Measurements from ENCODE around the gene PADI4. TPM values are rescaled to one million over a fixed set of nuclear protein-coding genes. Genes with fewer than 3 reads are reported as not detected.
A peak's percentile ranks its signal among the peaks of the same experiment; 100 is the strongest.
"Not testable (repeated sequence)": the region's sequence is repeated elsewhere in the genome, so short reads cannot be mapped to it uniquely, and the experiment has no call there.

PADI4 gene
- polyA plus RNA-seq, 6 donors from 2014 or later: 1.0 to 4.7 (median 1.9) TPM

GRCh38 chr1:17333081-17333480 lies 25.1 kb downstream of the PADI4 start:
- Mint-ChIP-seq H3K27ac (no peak overlapping the region), H3K4me3 (no peak overlapping the region), H3K36me3 (peaks cover 8 to 15% of the 10 kb centered on the region in 2 donors), H3K27me3 (peaks cover 5 to 46% (median 44%) of the 10 kb centered on the region in 3 donors), H3K4me1 (peaks cover 0 to 4% (median 0%) of the 10 kb centered on the region in 3 donors), H3K9me3 (peaks cover 0 to 14% (median 4%) of the 10 kb centered on the region in 7 donors)
- no peak for DNase-seq
- ATAC-seq (ENCODE audit: low read depth in 2 of 2): no peak

DNA sequence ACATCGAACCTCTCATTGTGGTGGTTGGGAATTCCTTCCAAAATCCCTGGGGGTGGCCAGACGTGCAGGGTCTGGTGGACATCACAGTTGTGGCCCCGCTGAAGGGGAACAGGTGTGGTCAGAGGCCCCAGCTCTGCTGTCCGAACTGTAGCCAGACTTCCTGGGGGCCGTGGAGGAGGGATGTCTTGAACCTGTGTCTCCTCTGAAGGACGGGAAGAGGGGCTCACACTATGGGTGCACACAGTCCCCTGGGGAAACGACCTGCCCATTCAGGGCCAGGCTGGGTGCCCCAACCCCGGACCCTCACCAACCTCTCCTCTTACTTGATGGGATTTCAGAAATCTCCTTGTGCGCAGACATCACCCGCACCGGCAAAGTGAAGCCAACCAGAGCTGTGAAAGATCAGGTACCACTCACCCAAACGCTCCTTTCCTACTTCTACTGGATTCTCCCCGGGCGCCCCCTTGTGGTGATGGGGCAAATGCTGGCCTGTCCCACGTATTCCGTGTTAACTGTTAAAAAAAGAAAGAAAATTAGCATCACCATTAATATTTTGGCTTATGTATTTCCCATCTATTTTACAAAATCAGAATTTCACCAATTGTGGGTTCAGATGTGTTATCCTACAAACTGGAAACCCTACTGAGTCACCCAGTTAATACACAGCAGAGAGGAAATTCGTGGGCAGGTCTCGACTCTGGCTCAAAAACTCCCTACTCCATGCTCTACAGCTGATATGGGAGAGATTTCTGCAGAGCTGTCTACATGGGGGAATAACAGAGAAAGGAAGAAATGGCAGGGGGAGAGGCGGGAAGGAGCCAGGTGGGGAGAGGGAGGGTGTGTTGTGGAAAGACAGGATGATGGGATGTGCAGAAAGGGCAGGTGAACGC lies 28.1 kb downstream of the PADI4 start:
- ATAC-seq (ENCODE audit: low read depth in 2 of 2): no peak
- H3K4me3 Mint-ChIP-seq: no peak overlapping the region
- H3K36me3 Mint-ChIP-seq: peaks cover 8 to 15% of the 10 kb centered on the region in 2 donors

DNA sequence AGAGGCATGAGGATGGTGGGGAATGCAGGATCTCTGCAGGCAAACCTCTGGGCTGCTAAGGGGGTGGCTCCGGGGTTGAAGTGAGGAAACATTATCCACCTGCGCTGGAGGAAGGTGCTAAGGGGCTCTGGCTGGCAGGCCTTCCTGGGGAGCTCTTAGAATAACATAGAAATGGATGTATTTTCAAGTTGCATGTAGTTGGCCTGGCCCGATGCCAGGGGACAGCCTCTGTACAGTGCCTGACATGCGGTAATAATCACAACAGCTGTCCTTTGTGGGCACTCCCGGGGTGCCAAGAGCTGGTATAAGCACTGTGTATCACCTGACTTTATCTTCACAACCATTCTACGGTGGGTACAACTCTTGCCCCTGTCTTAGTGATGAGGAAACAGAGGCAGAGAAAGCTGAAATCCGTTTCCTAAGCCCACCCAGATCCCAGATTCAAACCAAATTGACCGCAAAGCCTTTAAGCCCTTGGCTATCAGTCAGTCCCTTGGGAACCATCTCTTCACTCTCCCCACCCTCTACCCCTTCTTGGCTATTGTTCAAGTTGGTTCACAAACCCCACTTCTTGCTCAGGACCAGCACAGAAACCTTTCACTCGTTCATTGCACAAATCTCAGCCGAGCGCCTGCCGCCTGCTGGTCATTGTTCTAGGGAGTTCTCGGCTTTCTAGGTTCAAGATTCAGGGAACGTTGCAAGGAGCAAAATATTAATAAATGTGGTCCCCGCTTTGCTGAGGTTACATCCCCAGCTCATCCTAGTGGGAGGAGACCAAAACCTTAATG lies 30.9 kb downstream of the PADI4 start:
- H3K9me3 Mint-ChIP-seq: peaks cover 2 to 7% (median 4%) of the 10 kb centered on the region in 7 donors
- peaks cover 4 to 6% of the 10 kb centered on the region in 2 donors for H3K36me3 Mint-ChIP-seq
- H3K27me3 Mint-ChIP-seq: peaks cover 5 to 27% (median 7%) of the 10 kb centered on the region in 3 donors
- ATAC-seq (ENCODE audit: low read depth in 2 of 2): no peak
- peaks cover 0 to 4% (median 0%) of the 10 kb centered on the region in 3 donors for H3K4me1 Mint-ChIP-seq
- no peak overlapping the region for H3K27ac Mint-ChIP-seq
- no peak for DNase-seq
- no peak overlapping the region for H3K4me3 Mint-ChIP-seq

More for the DNA sequence above, 28.1 kb downstream of the PADI4 start:
- DNase-seq: peak; percentile 9
- H3K4me1 Mint-ChIP-seq: peaks cover 0 to 4% (median 0%) of the 10 kb centered on the region in 3 donors
- H3K27me3 Mint-ChIP-seq: peaks cover 10 to 39% (median 22%) of the 10 kb centered on the region in 3 donors
- peaks cover 0 to 14% (median 4%) of the 10 kb centered on the region in 7 donors for H3K9me3 Mint-ChIP-seq
- peak overlapping the region in 1 of 6 donors; percentile 21 for H3K27ac Mint-ChIP-seq

GRCh38 chr1:17339521-17339920 lies 31.5 kb downstream of the PADI4 start:
- H3K4me1 Mint-ChIP-seq: peaks cover 0 to 4% (median 0%) of the 10 kb centered on the region in 3 donors
- H3K9me3 Mint-ChIP-seq: peaks cover 4 to 11% (median 7%) of the 10 kb centered on the region in 7 donors
- no peak overlapping the region for H3K27ac Mint-ChIP-seq
- ATAC-seq (ENCODE audit: low read depth in 2 of 2): no peak
- peaks cover 5 to 27% (median 7%) of the 10 kb centered on the region in 3 donors for H3K27me3 Mint-ChIP-seq
- H3K36me3 Mint-ChIP-seq: peaks cover 7 to 10% of the 10 kb centered on the region in 2 donors
- DNase-seq: no peak
- H3K4me3 Mint-ChIP-seq: no peak overlapping the region

DNA sequence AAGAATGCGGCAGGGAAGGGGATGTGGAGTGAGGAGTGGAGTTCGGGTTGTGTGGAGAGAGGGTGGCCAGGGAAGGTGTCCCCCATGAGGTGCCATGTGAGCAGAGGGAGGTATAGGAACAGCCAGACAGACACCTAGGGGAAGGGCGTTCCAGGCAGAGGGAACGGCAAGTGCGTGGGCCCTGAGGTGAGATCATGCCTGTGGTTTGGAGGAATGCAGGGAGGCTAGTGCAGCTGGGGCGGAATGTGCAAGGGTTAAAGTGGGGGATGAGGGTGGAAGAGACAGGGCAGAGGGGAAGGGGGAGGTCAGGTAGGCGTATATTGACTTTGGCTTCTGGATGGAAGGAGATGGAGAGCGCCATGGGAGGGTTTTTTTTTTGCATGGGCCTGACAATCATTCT lies 32.4 kb downstream of the PADI4 start:
- no peak for ATAC-seq (ENCODE audit: low read depth in 2 of 2)
- Mint-ChIP-seq H3K27ac (no peak overlapping the region), H3K4me1 (peaks cover 0 to 4% (median 0%) of the 10 kb centered on the region in 3 donors), H3K4me3 (no peak overlapping the region), H3K27me3 (peaks cover 5 to 27% (median 7%) of the 10 kb centered on the region in 3 donors), H3K9me3 (peaks cover 6 to 17% (median 7%) of the 10 kb centered on the region in 7 donors), H3K36me3 (peaks cover 7 to 10% of the 10 kb centered on the region in 2 donors)
- DNase-seq: no peak

DNA sequence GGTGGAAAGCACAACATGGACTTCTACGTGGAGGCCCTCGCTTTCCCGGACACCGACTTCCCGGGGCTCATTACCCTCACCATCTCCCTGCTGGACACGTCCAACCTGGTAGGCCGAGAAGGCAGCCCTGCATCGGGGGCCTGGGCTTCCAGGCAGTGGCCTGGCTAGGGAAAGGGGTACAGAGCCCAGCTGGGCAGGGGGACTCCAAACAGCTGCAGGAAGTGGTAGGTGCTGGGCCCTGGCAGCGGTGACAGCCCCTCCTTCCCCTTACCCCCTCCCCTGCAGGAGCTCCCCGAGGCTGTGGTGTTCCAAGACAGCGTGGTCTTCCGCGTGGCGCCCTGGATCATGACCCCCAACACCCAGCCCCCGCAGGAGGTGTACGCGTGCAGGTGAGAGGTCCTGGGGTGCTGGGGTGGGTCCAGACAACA lies 34.0 kb downstream of the PADI4 start:
- Mint-ChIP-seq H3K27me3 (peaks cover 0 to 24% (median 5%) of the 10 kb centered on the region in 3 donors), H3K4me3 (no peak overlapping the region), H3K4me1 (no peaks in the 10 kb centered on the region), H3K36me3 (peaks cover 7 to 17% of the 10 kb centered on the region in 2 donors), H3K9me3 (peaks cover 7 to 24% (median 9%) of the 10 kb centered on the region in 7 donors), H3K27ac (no peak overlapping the region)
- no peak for ATAC-seq (ENCODE audit: low read depth in 2 of 2)
- no peak for DNase-seq

DNA sequence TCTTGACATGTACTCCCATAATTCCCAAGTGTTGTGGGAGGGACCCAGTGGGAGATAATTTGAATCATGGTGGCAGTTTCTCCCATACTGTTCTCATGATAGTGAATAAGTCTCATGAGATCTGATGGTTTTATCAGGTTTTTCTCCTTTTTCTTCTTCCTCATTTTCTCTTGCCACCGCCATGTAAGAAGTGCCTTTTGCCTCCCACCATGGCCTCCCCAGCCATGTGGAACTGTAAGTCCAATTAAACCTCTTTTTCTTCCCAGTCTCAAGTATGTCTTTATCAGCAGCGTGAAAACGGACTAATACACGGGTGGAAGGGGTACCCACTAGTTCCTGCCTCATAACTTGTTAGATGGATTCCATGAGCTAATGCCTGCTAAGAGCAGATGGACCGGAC lies 37.5 kb downstream of the PADI4 start:
- Mint-ChIP-seq H3K27me3 (peaks cover 0 to 26% (median 0%) of the 10 kb centered on the region in 3 donors), H3K36me3 (peaks cover 7 to 18% of the 10 kb centered on the region in 2 donors), H3K4me3 (peak overlapping the region in 1 of 8 donors; percentile 42), H3K9me3 (peaks cover 7 to 24% (median 9%) of the 10 kb centered on the region in 7 donors)
- ATAC-seq (ENCODE audit: low read depth in 2 of 2); H3K27ac Mint-ChIP-seq; DNase-seq; H3K4me1 Mint-ChIP-seq: not testable (repeated sequence)

DNA sequence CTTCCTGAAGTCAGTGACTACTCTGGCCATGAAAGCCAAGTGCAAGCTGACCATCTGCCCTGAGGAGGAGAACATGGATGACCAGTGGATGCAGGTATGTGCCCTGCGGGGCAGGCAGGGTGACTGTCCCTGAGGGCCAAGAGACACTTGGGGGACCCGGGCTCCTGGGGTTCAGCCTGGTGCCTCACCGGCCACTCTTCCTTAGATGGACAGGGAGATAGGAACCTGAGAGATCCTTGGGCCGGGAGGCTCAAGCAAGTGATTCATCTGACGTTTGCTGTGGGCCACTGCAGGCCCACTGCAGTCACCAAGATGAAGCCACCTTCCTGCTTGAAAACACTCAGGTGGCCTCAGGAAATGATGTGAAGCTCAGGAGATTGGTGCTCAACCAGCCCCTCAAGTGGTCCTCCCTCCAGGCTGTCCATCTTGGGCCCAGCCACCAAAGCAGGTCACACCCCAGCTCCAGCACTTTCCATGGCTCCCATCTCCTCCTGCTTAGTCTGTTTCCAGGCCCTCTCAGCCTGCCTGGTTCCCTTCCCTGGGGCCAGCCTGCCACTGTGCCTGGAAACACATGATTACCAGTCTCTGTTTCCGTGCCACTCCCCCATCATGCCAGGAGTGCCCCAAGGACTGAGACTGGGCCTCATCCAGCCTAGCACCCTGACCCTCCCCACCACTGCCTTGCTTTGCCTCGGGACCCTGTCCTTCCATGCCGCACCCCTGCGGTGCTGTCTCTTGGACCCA lies 38.2 kb downstream of the PADI4 start:
- Mint-ChIP-seq H3K27ac (no peak overlapping the region), H3K27me3 (peaks cover 0 to 24% (median 5%) of the 10 kb centered on the region in 3 donors), H3K36me3 (peaks cover 7 to 18% of the 10 kb centered on the region in 2 donors), H3K9me3 (peaks cover 7 to 24% (median 9%) of the 10 kb centered on the region in 7 donors), H3K4me3 (peak overlapping the region in 2 of 8 donors; percentile 10 to 42), H3K4me1 (no peaks in the 10 kb centered on the region)
- ATAC-seq (ENCODE audit: low read depth in 2 of 2): no peak
- DNase-seq: no peak

- Mint-ChIP-seq H3K4me1 (peaks cover 0 to 2% (median 0%) of the 10 kb centered on the region in 3 donors), H3K9me3 (peaks cover 7 to 24% (median 9%) of the 10 kb centered on the region in 7 donors), H3K27ac (no peak overlapping the region), H3K4me3 (no peak overlapping the region), H3K36me3 (peaks cover 7 to 18% of the 10 kb centered on the region in 2 donors), H3K27me3 (peaks cover 0 to 32% (median 11%) of the 10 kb centered on the region in 3 donors)
- ATAC-seq (ENCODE audit: low read depth in 2 of 2) (no peak), DNase-seq (no peak)
Observed at GRCh38 chr1:17347769-17348592, 40.0 kb downstream of the PADI4 start.

DNA sequence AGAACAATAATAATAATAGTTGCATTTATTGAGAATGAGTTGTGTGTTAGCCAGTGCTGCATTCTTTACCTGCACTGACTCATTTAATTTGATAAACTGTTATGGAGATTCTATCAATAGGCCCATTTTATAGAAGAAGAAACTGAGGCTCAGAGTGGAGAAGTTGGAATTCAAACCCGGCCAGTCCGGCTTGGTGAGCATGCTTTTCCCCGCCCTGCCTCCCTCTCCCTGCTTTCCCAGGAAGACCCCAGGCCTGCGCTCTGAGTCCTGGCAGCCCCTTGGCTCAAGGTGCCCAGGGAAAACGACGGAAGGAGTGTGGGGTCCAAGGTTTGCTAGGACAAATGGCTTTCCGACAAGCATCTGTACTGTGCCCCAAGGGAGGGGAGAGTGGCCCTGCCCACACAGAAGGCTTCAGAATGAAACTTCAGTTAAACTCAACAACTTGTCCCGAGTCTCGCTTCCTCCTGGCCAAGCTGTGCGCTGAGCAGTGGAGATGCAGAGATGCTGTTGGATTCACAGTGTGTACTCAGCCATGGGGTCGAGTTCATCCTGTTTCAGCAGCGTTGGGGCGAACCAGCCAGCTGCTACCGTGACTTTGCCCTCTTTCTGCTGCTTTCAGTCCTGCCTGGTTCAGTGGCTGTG lies 40.7 kb downstream of the PADI4 start:
- Mint-ChIP-seq H3K4me1 (peaks cover 0 to 2% (median 0%) of the 10 kb centered on the region in 3 donors), H3K27ac (no peak overlapping the region), H3K27me3 (peaks cover 0 to 32% (median 11%) of the 10 kb centered on the region in 3 donors), H3K36me3 (peaks cover 4 to 14% of the 10 kb centered on the region in 2 donors), H3K4me3 (no peak overlapping the region), H3K9me3 (peaks cover 5 to 19% (median 9%) of the 10 kb centered on the region in 7 donors)
- DNase-seq (no peak), ATAC-seq (ENCODE audit: low read depth in 2 of 2) (no peak)

- Mint-ChIP-seq H3K9me3 (peaks cover 0 to 9% (median 3%) of the 10 kb centered on the region in 7 donors), H3K4me3 (no peak overlapping the region), H3K27ac (no peak overlapping the region), H3K4me1 (peaks cover 0 to 6% (median 5%) of the 10 kb centered on the region in 3 donors), H3K27me3 (peaks cover 0 to 32% (median 11%) of the 10 kb centered on the region in 3 donors), H3K36me3 (peaks cover 0 to 8% of the 10 kb centered on the region in 2 donors)
- DNase-seq (no peak), ATAC-seq (ENCODE audit: low read depth in 2 of 2) (no peak)
Observed at GRCh38 chr1:17350083-17350482, 42.1 kb downstream of the PADI4 start.
